Naive thymus-derived CD4-positive, alpha-beta T cell (primary cell): ENCODE results near the gene GZMM. TPM values are rescaled to one million over a fixed set of nuclear protein-coding genes. Genes with fewer than 3 reads are reported as not detected.

Source experiments
- ATAC-seq: fragments of 150-1000 bp; cut with Tn5 transposase; 2 replicates; pipeline ENCODE4 v1.10.0; 2021; ENCODE audit warnings: mild to moderate bottlenecking, moderate library complexity
- CTCF ChIA-PET: fragments of 350-600 bp; sonication (Branson Sonifier 250); formaldehyde crosslinking; loops from one replicate; lab custom pipeline; 2021; ENCODE audit warnings: antibody characterized with exemption; lab: Charles Lee
- POLR2A ChIA-PET: fragments of 350-600 bp; sonication (Branson Sonifier 250); formaldehyde crosslinking; loops from one replicate; lab custom pipeline; 2021; ENCODE audit warnings: antibody characterized with exemption, inconsistent platforms; lab: Charles Lee
- DNase-seq, 9 donors: peaks; one replicate each; pipeline versions ENCODE4 v3.0.0 to v3.0.0-alpha.2; 2020 to 2022; ENCODE audit warnings: mixed read lengths in 1 of 9
- H3K27ac ChIP-seq: one replicate; pipeline ENCODE4 v1.7.0; 2013; ENCODE audit warnings: mild to moderate bottlenecking, low read depth, low read length, moderate library complexity
- H3K27me3 ChIP-seq, 2 donors: one replicate each; pipeline ENCODE4 v1.7.0; 2013; ENCODE audit warnings: low read length in 2 of 2, mild to moderate bottlenecking in 2 of 2, moderate library complexity in 2 of 2; ENCODE audit not compliant: control insufficient read depth in 2 of 2, insufficient read depth in 2 of 2
- H3K36me3 ChIP-seq, 3 experiments: 1 replicate in 2 of 3; 2 replicates in 1 of 3; pipeline ENCODE4 v1.7.0; 2013; ENCODE audit warnings: low read length in 3 of 3, mild to moderate bottlenecking in 3 of 3, moderate library complexity in 1 of 3; ENCODE audit not compliant: insufficient read depth in 3 of 3, control insufficient read depth in 2 of 3
- H3K4me1 ChIP-seq, 2 donors: one replicate each; pipeline ENCODE4 v1.7.0; 2013; ENCODE audit warnings: low read length in 2 of 2, mild to moderate bottlenecking in 2 of 2, moderate library complexity in 1 of 2; ENCODE audit not compliant: control insufficient read depth in 2 of 2, insufficient read depth in 2 of 2
- H3K4me3 ChIP-seq: 2 replicates; pipeline ENCODE4 v1.7.0; 2013; ENCODE audit warnings: mild to moderate bottlenecking, low read length
- H3K9me3 ChIP-seq, 3 experiments: 1 replicate in 2 of 3; 2 replicates in 1 of 3; pipeline ENCODE4 v1.7.0; 2013; ENCODE audit warnings: low read length in 3 of 3; ENCODE audit not compliant: control insufficient read depth in 2 of 3
- H3K27ac Mint-ChIP-seq, 9 donors: one replicate each; pipeline ENCODE4 v1.8.0; 2020 to 2022; ENCODE audit warnings: mixed read lengths in 9 of 9, mild to moderate bottlenecking in 8 of 9, moderate library complexity in 5 of 9, inconsistent platforms in 2 of 9
- H3K27me3 Mint-ChIP-seq, 5 donors: one replicate each; pipeline ENCODE4 v1.8.0; 2021 to 2022; ENCODE audit warnings: mixed read lengths in 5 of 5, mild to moderate bottlenecking in 1 of 5
- H3K36me3 Mint-ChIP-seq, 5 donors: one replicate each; pipeline ENCODE4 v1.8.0; 2020 to 2022; ENCODE audit warnings: mixed read lengths in 5 of 5, mild to moderate bottlenecking in 3 of 5, inconsistent platforms in 1 of 5
- H3K4me1 Mint-ChIP-seq, 7 donors: one replicate each; pipeline ENCODE4 v1.8.0; 2020 to 2022; ENCODE audit warnings: mixed read lengths in 7 of 7, mild to moderate bottlenecking in 3 of 7, inconsistent platforms in 1 of 7
- H3K4me3 Mint-ChIP-seq, 10 donors: one replicate each; pipeline ENCODE4 v1.8.0; 2020 to 2022; ENCODE audit warnings: mild to moderate bottlenecking in 10 of 10, mixed read lengths in 10 of 10, moderate library complexity in 6 of 10, inconsistent platforms in 2 of 10
- H3K9me3 Mint-ChIP-seq, 11 donors: one replicate each; pipeline ENCODE4 v1.8.0; 2020 to 2022; ENCODE audit warnings: mixed read lengths in 11 of 11, mild to moderate bottlenecking in 4 of 11, inconsistent platforms in 1 of 11, moderate library complexity in 1 of 11
- intact Hi-C, 2 donors: fragments of 100-400 bp; cut with micrococcal nuclease; formaldehyde crosslinking; loops; one replicate each; pipeline ENCODE4 v1.15.1; 2023
- polyA plus RNA-seq, 2 donors: library from polyadenylated mRNA; unstranded; fragments of 300-500 nt; fragmentation: Illumina TruSeq; gene quantifications; one replicate each; pipeline ENCODE4 v1.2.3, GENCODE V29; 2021
- total RNA-seq, 6 experiments: library from RNA in 5 of 6; stranded (reverse) in 5 of 6; gene quantifications; 1 replicate in 5 of 6; 2 replicates in 1 of 6; pipeline ENCODE4 v1.2.3 and lab custom pipeline; 2021 to 2026

The GZMM gene
- total and polyA plus RNA-seq, 7 experiments from 2014 or later: 30.0 to 181 (median 68.7) TPM

- Mint-ChIP-seq H3K27me3 (peaks cover 0 to 11% (median 0%) of the 10 kb centered on the region in 5 donors), H3K4me1 (peaks cover 0 to 7% (median 0%) of the 10 kb centered on the region in 7 donors), H3K9me3 (peaks cover 0 to 3% (median 0%) of the 10 kb centered on the region in 11 donors), H3K4me3 (no peak overlapping the region), H3K27ac (peak overlapping the region in 1 of 9 donors; percentile 32), H3K36me3 (no peaks in the 10 kb centered on the region)
- H3K27me3 ChIP-seq: no peaks in the 10 kb centered on the region
- H3K4me3 ChIP-seq: no peak overlapping the region
- ChIA-PET POLR2A (no interaction called here), CTCF (interaction anchor here (0.7 kb wide), 1 partner anchor 406 kb away, joined by 3 read pairs; no protein-coding TSS in a partner anchor)
- H3K9me3 ChIP-seq: no peaks in the 10 kb centered on the region
- no peak for ATAC-seq
- no peaks in the 10 kb centered on the region for H3K4me1 ChIP-seq
- intact Hi-C loops: no loop called here
- H3K27ac ChIP-seq: no peak overlapping the region
- no peak for DNase-seq
- no peaks in the 10 kb centered on the region for H3K36me3 ChIP-seq
These were observed 53.8 kb downstream of the GZMM start for GRCh38 chr19:597406-598315.

Other genes with a start within 250 kb of the GZMM start
- gene MIER2, start 199.3 kb upstream of the GZMM start, total RNA-seq: 10 to 100 TPM; 16.0 to 24.6 (median 17.7) TPM
- 1 to 10 TPM; 3.9 to 7.8 TPM for gene MIER2, start 199.3 kb upstream of the GZMM start, polyA plus RNA-seq
- not detected for gene C2CD4C, start 134.9 kb upstream of the GZMM start, total RNA-seq
- gene C2CD4C, start 134.9 kb upstream of the GZMM start, polyA plus RNA-seq: not detected
- gene SHC2, start 83.0 kb upstream of the GZMM start, total RNA-seq: 1 to 10 TPM in 2 of 5 experiments, under 1 TPM in 1, not detected in 2; 0.82 to 2.3 (median 2.1) TPM
- not detected for gene SHC2, start 83.0 kb upstream of the GZMM start, polyA plus RNA-seq
- gene MADCAM1, start 47.6 kb upstream of the GZMM start, total RNA-seq: 1 to 10 TPM in 2 of 5 experiments, under 1 TPM in 2, not detected in 1; 0.24 to 1.8 (median 0.83) TPM
- under 1 TPM in 1 of 2 donors, not detected in 1; 0.12 TPM for gene MADCAM1, start 47.6 kb upstream of the GZMM start, polyA plus RNA-seq
- 10 to 100 TPM; 21.6 to 34.5 (median 22.7) TPM for gene TPGS1, start 36.6 kb upstream of the GZMM start, total RNA-seq
- 10 to 100 TPM; 24.2 to 36.4 TPM for gene TPGS1, start 36.6 kb upstream of the GZMM start, polyA plus RNA-seq
- 10 to 100 TPM; 39.0 to 47.3 (median 45.8) TPM for gene CDC34, start 12.3 kb upstream of the GZMM start, total RNA-seq
- gene CDC34, start 12.3 kb upstream of the GZMM start, polyA plus RNA-seq: 10 to 100 TPM; 20.4 to 41.4 TPM
- 100 to 1,000 TPM; 109 to 247 (median 120) TPM for gene BSG, start 28.5 kb downstream of the GZMM start, total RNA-seq
- gene BSG, start 28.5 kb downstream of the GZMM start, polyA plus RNA-seq: 100 to 1,000 TPM; 246 to 349 TPM
- 1 to 10 TPM in 4 of 5 experiments, under 1 TPM in 1; 0.93 to 2.6 (median 2.2) TPM for gene HCN2, start 45.8 kb downstream of the GZMM start, total RNA-seq
- gene HCN2, start 45.8 kb downstream of the GZMM start, polyA plus RNA-seq: not detected
- 100 to 1,000 TPM in 1 of 5 experiments, 10 to 100 TPM in 4; 61.2 to 105 (median 71.3) TPM for gene POLRMT, start 89.5 kb downstream of the GZMM start, total RNA-seq
- gene POLRMT, start 89.5 kb downstream of the GZMM start, polyA plus RNA-seq: 10 to 100 TPM; 37.4 to 51.8 TPM
- gene FGF22, start 95.8 kb downstream of the GZMM start, total RNA-seq: 1 to 10 TPM in 2 of 5 experiments, under 1 TPM in 2, not detected in 1; 0.17 to 1.8 (median 0.95) TPM
- gene FGF22, start 95.8 kb downstream of the GZMM start, polyA plus RNA-seq: not detected
- gene RNF126, start 119.2 kb downstream of the GZMM start, total RNA-seq: 100 to 1,000 TPM in 3 of 5 experiments, 10 to 100 TPM in 2; 75.1 to 110 (median 101) TPM
- gene RNF126, start 119.2 kb downstream of the GZMM start, polyA plus RNA-seq: 10 to 100 TPM; 55.3 to 70.3 TPM
- gene FSTL3, start 132.3 kb downstream of the GZMM start, total RNA-seq: 1 to 10 TPM; 3.1 to 6.4 (median 5.0) TPM
- gene FSTL3, start 132.3 kb downstream of the GZMM start, polyA plus RNA-seq: 1 to 10 TPM; 2.7 to 2.8 TPM
- 1 to 10 TPM in 1 of 5 experiments, under 1 TPM in 1, not detected in 3; 0.27 to 2.1 TPM for gene PRSS57, start 151.4 kb downstream of the GZMM start, total RNA-seq
- gene PRSS57, start 151.4 kb downstream of the GZMM start, polyA plus RNA-seq: not detected
- 1 to 10 TPM in 1 of 5 experiments, not detected in 4; 1.0 TPM for gene PALM, start 164.9 kb downstream of the GZMM start, total RNA-seq
- not detected for gene PALM, start 164.9 kb downstream of the GZMM start, polyA plus RNA-seq
- not detected for gene MISP, start 207.1 kb downstream of the GZMM start, total RNA-seq
- not detected for gene MISP, start 207.1 kb downstream of the GZMM start, polyA plus RNA-seq